Measurements from ENCODE around the gene ARHGEF17.
"Not testable (repeated sequence)": the region's sequence is repeated elsewhere in the genome, so short reads cannot be mapped to it uniquely, and the experiment has no call there.

The ARHGEF17 gene

DNA sequence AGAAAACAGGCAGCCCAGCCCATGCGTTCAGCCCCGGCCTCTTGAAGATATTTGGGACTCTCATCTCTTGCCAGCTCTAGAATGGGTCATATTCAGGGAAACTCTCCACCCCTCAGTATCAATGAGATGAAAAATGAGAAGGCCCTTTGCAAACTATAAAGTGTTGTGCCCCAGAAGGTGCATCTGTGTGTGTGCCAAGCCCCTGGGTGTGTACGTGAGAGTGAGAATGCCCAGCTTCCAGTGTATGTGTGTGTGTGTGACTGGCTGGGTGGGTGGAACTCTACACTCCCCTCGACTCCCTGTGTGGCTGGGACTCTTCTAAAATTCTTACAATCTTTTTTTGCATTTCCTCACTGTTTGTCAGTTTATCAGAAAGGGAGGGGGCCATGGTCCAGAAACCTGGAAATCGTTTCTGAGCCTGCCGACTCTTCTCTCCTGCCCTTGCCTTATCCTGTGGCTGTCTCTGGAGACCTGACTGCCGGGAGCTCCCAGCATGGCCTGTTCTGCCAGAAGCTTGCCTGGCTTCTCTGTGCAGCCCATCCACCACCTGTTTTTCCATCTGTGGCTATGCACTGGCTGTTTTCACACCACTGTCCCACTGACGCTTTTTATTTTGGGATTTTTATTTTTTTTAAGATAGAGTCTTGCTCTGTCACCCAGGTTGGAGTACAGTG, 34.7 kb upstream of the ARHGEF17 start:
- no peak for DNase-seq

DNA sequence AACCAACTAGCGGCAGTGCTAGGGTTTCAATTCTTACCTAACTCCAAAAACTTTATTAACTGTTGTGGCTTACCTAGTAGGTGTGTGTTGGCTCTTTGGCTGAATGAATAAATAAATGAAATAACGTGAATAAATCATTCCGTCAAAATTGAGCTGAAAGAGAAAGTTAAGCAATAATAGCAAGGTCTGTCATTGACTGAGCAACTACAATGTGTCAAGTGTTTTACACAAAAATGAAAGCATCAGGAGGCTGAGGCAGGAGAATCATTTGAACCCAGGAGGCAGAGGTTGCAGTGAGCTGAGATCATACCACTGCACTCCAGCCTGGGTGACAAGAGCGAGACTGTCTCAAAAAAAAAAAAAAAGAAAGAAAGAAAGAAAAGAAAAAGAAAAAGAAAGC, 33.9 kb upstream of the ARHGEF17 start:
- not testable (repeated sequence) for DNase-seq

GRCh38 chr11:73274722-73275380, 33.2 kb upstream of the ARHGEF17 start:
- no peak for DNase-seq

- DNase-seq, result no peak
These were observed 32.7 kb upstream of the ARHGEF17 start for GRCh38 chr11:73275381-73275750.

GRCh38 chr11:73277467-73277866, 30.6 kb upstream of the ARHGEF17 start:
- no peak for DNase-seq

- DNase-seq, result no peak
These were observed 27.4 kb upstream of the ARHGEF17 start for GRCh38 chr11:73280626-73281025.

DNA sequence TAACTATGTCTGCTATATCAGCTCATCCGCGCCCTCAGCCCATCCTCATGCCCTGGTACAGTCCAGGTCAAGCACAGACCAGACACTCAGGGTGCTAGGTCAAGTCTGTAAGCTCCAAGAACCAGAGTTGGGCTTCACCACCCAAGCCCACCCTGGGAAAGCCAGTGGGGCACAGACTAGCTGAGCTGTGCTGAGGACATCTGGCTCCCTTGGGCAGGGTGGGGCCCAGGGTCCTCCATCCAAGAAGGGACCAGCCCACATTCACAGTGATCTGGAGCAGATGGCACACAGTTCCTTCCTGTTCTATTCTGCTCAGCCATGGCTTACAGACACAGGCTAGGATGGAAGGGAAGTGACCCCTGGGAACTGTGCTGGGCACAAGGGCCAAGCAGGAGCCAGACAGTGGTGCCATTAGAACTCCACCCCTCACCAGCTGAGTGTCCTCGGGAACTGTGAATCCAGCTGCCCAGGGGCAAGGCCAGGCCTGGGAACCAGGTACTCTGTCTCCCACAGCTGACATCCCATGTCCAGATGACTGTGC, 26.8 kb upstream of the ARHGEF17 start:
- DNase-seq, result no peak

DNA sequence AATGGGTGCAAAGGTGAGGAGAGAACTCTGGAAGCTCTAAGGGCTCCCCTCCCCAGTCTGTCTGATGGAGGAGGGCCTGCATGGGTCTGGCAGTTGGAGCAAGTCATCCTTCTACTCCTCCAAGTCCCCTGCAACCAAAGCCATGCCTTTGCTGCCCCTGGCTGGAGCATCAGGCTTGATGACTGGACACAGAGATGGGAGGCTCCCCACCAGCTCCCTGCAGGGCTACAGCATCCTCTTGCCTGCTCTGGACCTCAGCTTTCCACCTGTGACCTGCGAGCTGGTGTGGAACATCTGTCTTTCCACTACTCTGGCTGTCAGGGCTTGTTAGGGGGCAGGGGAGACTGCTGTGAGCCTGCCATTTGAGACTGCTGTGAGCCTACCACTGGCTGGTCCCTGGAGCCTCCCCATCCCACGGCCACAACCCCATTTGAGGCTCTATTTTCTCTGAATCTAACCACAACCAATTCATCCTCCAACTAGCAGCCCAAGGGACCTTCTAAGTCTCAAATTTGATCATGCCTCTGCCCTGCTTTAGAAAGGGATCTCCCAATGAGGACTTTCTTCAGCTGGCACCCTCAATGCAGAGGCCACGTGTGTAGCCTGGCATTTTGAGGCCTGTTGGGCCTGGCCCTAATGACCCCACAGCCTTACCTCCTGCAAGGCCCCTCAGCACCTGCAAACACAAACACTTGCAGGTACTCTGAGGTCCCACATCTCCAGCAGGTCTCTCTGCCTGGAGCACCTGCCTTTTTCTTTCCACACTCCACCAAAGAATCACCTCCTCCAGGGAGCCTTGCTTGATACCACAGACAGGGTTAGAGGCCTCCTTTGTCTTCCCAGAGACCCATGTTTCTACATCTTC, 26.0 kb upstream of the ARHGEF17 start:
- no peak for DNase-seq

DNA sequence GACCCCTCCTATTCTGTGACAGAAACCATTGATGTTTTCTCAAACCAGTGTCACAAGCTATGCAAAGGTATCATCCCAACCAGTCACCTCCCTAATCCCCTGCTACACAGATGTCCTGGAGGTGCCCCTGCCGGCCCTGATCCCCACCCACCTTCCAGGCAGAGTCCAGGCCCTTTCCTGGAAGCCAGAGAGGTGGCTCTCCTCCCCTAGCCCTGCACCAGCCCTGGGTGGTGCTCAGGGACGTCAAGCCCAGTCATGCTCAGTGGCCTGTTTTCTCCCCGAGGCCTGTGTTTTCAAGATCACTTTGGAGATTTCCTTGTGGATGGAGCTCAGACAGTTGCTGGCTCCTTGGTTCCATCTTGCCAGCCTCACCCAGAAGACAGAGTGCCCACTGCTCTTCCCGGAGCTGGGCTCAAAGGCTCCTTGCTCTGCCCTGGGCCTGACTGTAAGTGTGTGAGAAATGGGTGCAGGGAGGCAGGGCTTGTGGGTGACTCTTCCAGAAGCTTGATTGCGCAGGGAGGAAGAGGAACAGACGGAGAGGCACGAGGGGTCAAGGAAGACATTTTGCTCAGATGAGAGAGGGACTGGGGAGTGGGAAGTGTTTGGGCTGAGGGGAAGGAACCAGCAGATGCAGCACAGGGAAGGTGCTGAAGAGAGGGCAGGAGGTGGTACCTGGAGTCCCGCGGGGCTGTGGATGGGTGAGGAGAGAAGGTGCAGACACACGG, 24.6 kb upstream of the ARHGEF17 start:
- peak in 1 of 2 donors; percentile 28 for DNase-seq

DNA sequence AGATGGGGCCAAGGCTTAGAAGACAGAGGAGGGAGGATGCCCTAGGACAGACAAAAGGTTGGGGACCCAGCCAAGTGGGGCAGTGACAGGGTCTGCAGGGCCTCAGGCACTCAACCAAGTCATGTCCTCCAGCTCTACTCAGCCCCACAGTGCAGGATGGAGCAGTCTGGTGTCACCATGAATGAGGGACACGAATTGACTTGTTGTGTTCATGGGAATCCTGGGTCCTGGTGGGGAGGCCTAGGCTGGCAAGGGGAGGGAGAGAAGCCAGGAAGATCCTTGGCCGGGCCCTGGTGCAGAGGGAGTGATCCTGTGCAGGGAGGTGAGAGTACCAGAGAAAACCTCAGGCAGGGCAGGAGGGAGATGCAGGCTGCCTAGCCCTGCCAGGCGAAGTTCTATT, 24.0 kb upstream of the ARHGEF17 start:
- no peak for DNase-seq

GRCh38 chr11:73285721-73286120, 22.4 kb upstream of the ARHGEF17 start:
- no peak for DNase-seq

- DNase-seq, result no peak
These were observed 21.8 kb upstream of the ARHGEF17 start for GRCh38 chr11:73286240-73286810.

DNA sequence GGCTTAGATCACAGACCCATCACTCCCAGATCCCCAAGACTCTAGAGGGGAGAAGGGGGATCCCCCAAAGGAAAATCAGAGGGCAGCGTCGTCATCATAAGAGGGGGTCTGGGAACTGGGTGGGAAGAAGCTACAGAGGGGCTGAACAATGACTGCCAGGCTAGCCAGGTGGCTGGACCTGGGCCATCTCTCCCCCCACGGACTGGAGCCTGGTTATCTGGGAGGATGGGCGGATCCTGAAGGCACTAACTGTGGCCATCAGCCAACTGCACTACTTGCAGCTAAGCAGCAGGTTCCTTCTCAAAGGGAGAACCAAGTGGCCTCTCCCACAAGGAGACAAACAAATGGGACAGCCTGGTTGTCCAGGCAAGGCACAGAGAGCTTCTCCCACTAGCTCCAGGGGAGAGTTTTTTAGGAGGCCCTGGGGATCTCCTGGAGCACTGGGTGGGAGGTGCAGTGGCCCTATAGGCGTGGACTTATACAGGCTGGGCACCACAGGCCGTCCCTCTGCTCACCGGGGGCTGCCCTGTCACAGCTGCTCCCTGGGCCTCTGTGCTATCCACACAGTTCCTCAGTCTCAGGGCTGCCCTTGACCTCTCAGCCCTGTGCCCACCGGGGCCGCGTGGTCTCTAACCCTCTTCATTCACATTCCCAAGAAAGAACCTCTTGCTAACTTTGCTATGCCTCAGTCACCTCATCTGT, 20.5 kb upstream of the ARHGEF17 start:
- DNase-seq, result no peak

GRCh38 chr11:73288192-73288872, 19.7 kb upstream of the ARHGEF17 start:
- no peak for DNase-seq

- peak; percentile 60 to 81 for DNase-seq
These were observed 19.0 kb upstream of the ARHGEF17 start for GRCh38 chr11:73288873-73289707.

DNA sequence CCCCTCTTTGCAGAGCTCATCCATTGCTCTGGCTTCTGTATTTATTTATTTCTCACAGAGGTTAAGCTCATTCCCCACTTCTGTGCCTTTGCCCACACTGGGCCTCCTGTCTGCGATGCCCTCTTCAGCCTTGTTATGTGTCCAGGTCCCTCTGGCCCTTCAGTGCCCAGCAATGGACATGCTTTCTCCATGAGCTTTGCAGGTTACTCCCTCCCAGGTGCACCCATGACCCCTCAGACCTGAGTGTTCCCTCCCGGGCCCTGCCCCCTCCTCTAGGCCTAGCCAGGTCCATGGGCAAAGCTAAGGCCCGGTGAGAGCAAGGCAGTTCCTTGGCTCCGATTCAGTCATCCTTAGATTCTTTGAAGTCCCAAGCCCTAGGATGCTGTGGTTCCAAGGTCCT, 17.5 kb upstream of the ARHGEF17 start:
- no peak for DNase-seq

DNA sequence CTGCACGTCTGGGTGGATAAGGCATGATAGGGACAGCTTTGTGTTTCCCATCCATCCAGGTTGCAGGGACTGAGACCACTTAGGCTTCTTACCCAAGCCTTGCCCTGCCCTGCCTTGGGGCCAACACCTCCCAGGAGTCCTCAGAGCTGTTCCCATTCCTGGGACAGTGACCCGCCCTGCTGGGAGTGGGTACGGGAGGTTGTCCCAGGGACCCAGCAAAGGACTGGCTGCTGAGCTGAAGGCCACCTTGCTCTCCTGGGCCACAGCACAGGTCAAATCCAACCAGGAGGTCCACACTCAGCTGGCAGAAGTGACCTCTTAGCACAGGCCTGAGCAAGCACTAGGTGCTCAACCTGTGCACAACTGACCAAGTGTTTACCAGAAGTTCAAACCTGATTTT, 16.9 kb upstream of the ARHGEF17 start:
- DNase-seq, result no peak

- DNase-seq, result no peak
These were observed 16.1 kb upstream of the ARHGEF17 start for GRCh38 chr11:73291781-73292524.

GRCh38 chr11:73292525-73292894, 15.6 kb upstream of the ARHGEF17 start:
- DNase-seq, result no peak

Data from CD4-positive, alpha-beta T cell treated with Interleukin-1 beta for 1 hour (primary cell).